Activated T-helper 1 cell treated with anti-CD3 and anti-CD28 coated beads, Interleukin-2, amount 50 U/mL, for 16 hours (primary cell): ENCODE measurements around the gene CCDC7.
"Not testable (repeated sequence)": the region's sequence is repeated elsewhere in the genome, so short reads cannot be mapped to it uniquely, and the experiment has no call there.

Source experiments
- DNase-seq, 2 donors: peaks; one replicate each; pipeline ENCODE4 v3.0.0-alpha.2; 2020; ENCODE audit warnings: low read depth in 1 of 2, low spot score in 1 of 2

CCDC7 gene

GRCh38 chr10:32865170-32865569 lies 419.2 kb downstream of the CCDC7 start:
- DNase-seq = no peak

- no peak for DNase-seq
Observed at GRCh38 chr10:32877915-32878314, 432.0 kb downstream of the CCDC7 start.

GRCh38 chr10:32878646-32879045 lies 432.7 kb downstream of the CCDC7 start:
- DNase-seq = no peak

GRCh38 chr10:32882076-32882475 lies 436.1 kb downstream of the CCDC7 start:
- no peak for DNase-seq

GRCh38 chr10:32887481-32887880 lies 441.5 kb downstream of the CCDC7 start:
- no peak for DNase-seq

GRCh38 chr10:32888161-32888927 lies 442.4 kb downstream of the CCDC7 start:
- DNase-seq = no peak

GRCh38 chr10:32889631-32890212 lies 443.8 kb downstream of the CCDC7 start:
- DNase-seq = no peak

- no peak for DNase-seq
Observed at GRCh38 chr10:32890444-32890843, 444.5 kb downstream of the CCDC7 start.

- no peak for DNase-seq
Observed at GRCh38 chr10:32891261-32891660, 445.3 kb downstream of the CCDC7 start.

- no peak for DNase-seq
Observed at GRCh38 chr10:32893434-32893833, 447.5 kb downstream of the CCDC7 start.

- DNase-seq = no peak
Observed at GRCh38 chr10:32893916-32894664, 448.1 kb downstream of the CCDC7 start.

- DNase-seq = not testable (repeated sequence)
Observed at GRCh38 chr10:32895200-32895968, 449.4 kb downstream of the CCDC7 start.

GRCh38 chr10:32901815-32902214 lies 455.9 kb downstream of the CCDC7 start:
- no peak for DNase-seq

GRCh38 chr10:32905466-32905865 lies 459.5 kb downstream of the CCDC7 start:
- DNase-seq = no peak

- DNase-seq = no peak
Observed at GRCh38 chr10:32906595-32906994, 460.7 kb downstream of the CCDC7 start.

GRCh38 chr10:32909456-32909855 lies 463.5 kb downstream of the CCDC7 start:
- no peak for DNase-seq

- not testable (repeated sequence) for DNase-seq
Observed at GRCh38 chr10:32909970-32910369, 464.0 kb downstream of the CCDC7 start.

GRCh38 chr10:32911285-32912016 lies 465.5 kb downstream of the CCDC7 start:
- no peak for DNase-seq

GRCh38 chr10:32917817-32918216 lies 471.9 kb downstream of the CCDC7 start:
- not testable (repeated sequence) for DNase-seq

GRCh38 chr10:32922170-32922569 lies 476.2 kb downstream of the CCDC7 start:
- no peak for DNase-seq

- DNase-seq = no peak
Observed at GRCh38 chr10:32923134-32923533, 477.2 kb downstream of the CCDC7 start.
